GM23338 (cell line): ENCODE results near the gene SDC1. TPM values are rescaled to one million over a fixed set of nuclear protein-coding genes. Genes with fewer than 3 reads are reported as not detected.

Source experiments
- ATAC-seq: fragments of 200-7000 bp; cut with Tn5 transposase; 3 replicates; pipeline ENCODE4 v1.9.1; 2020
- DNase-seq: peaks from one replicate; pipeline ENCODE4 v3.0.0-alpha.2; 2015; ENCODE audit warnings: low spot score
- H2AFZ ChIP-seq: fragments of 200-600 bp; sonication (generic); 2 replicates; pipeline ENCODE4 v1.8.0; 2016; ENCODE audit warnings: antibody characterized with exemption, mild to moderate bottlenecking, moderate library complexity
- H3F3A ChIP-seq: fragments of 200-600 bp; sonication (generic); replicated peaks from 2 replicates; pipeline ENCODE4 v1.8.0; 2017; ENCODE audit warnings: antibody characterized with exemption, mixed run types, low read depth
- H3K27ac ChIP-seq: fragments of 200-600 bp; sonication (generic); 2 replicates; pipeline ENCODE4 v1.6.1; 2016; ENCODE audit warnings: low read depth
- H3K27me3 ChIP-seq: fragments of 200-600 bp; sonication (generic); 2 replicates; pipeline ENCODE4 v1.8.0; 2016; ENCODE audit warnings: mild to moderate bottlenecking, mixed run types, moderate library complexity; ENCODE audit not compliant: insufficient read depth
- H3K36me3 ChIP-seq: fragments of 200-600 bp; sonication (generic); 2 replicates; pipeline ENCODE4 v1.8.0; 2016; ENCODE audit warnings: mild to moderate bottlenecking; ENCODE audit not compliant: insufficient read depth
- H3K4me1 ChIP-seq: fragments of 200-600 bp; sonication (generic); 2 replicates; pipeline ENCODE4 v1.8.0; 2016; ENCODE audit warnings: mild to moderate bottlenecking, moderate library complexity; ENCODE audit not compliant: insufficient read depth
- H3K4me2 ChIP-seq: fragments of 200-600 bp; sonication (generic); 2 replicates; pipeline ENCODE4 v1.7.1; 2017; ENCODE audit warnings: mixed run types
- H3K4me3 ChIP-seq: fragments of 200-600 bp; sonication (generic); 2 replicates; pipeline ENCODE4 v1.6.1; 2016; ENCODE audit warnings: mixed run types
- H3K79me2 ChIP-seq: fragments of 200-600 bp; sonication (generic); replicated peaks from 2 replicates; pipeline ENCODE4 v1.8.0; 2017; ENCODE audit warnings: mild to moderate bottlenecking; ENCODE audit not compliant: insufficient read depth
- H3K9me2 ChIP-seq: fragments of 200-600 bp; sonication (generic); 2 replicates; pipeline ENCODE4 v1.8.0; 2017; ENCODE audit not compliant: insufficient read depth
- H4K20me1 ChIP-seq: fragments of 200-600 bp; sonication (generic); replicated peaks from 2 replicates; pipeline ENCODE4 v1.8.0; 2017; ENCODE audit warnings: mild to moderate bottlenecking; ENCODE audit not compliant: insufficient read depth
- H3K27ac Mint-ChIP-seq: 2 replicates; pipeline ENCODE4 v1.8.0; 2020; ENCODE audit warnings: inconsistent platforms, mild to moderate bottlenecking, moderate library complexity, mixed read lengths
- H3K27me3 Mint-ChIP-seq: 3 replicates; pipeline ENCODE4 v1.8.0; 2022; ENCODE audit warnings: low read depth, mild to moderate bottlenecking, moderate library complexity, mixed read lengths, inconsistent platforms; ENCODE audit not compliant: insufficient read depth, poor library complexity
- H3K36me3 Mint-ChIP-seq: 3 replicates; pipeline ENCODE4 v1.8.0; 2021; ENCODE audit warnings: low read depth, mild to moderate bottlenecking, inconsistent platforms, moderate library complexity, mixed read lengths
- H3K4me1 Mint-ChIP-seq: 3 replicates; pipeline ENCODE4 v1.8.0; 2020; ENCODE audit warnings: mild to moderate bottlenecking, inconsistent platforms, mixed read lengths
- H3K4me3 Mint-ChIP-seq: 3 replicates; pipeline ENCODE4 v1.8.0; 2021; ENCODE audit warnings: moderate library complexity, mild to moderate bottlenecking, inconsistent platforms, mixed read lengths
- H3K9me3 Mint-ChIP-seq: 3 replicates; pipeline ENCODE4 v1.8.0; 2020; ENCODE audit warnings: moderate library complexity, mild to moderate bottlenecking, inconsistent platforms, mixed read lengths
- CREB1 ChIP-seq: fragments of 250-450 bp; sonication (Bioruptor Pico); IDR thresholded peaks from 2 replicates; pipeline ENCODE4 v1.5.0; 2020; ENCODE audit warnings: low read depth, mild to moderate bottlenecking, moderate library complexity
- CTCF ChIP-seq, 2 experiments: fragments of 200-600 bp in 1 of 2; sonication (generic) in 1 of 2; conservative IDR thresholded peaks; 2 replicates each; pipeline versions ENCODE4 v1.5.1 to v1.6.1; 2016 to 2017; ENCODE audit warnings: antibody characterized with exemption in 2 of 2, low read depth in 2 of 2, mild to moderate bottlenecking in 2 of 2, moderate library complexity in 1 of 2
- ETS1 ChIP-seq: IDR thresholded peaks from 2 replicates; pipeline ENCODE4 v1.6.1; 2016; ENCODE audit warnings: antibody characterized with exemption
- EZH2 ChIP-seq: fragments of 200-600 bp; sonication (generic); IDR thresholded peaks from one replicate; pipeline ENCODE4 v1.8.0; 2017; ENCODE audit warnings: antibody characterized with exemption, mild to moderate bottlenecking, low read depth; ENCODE audit not compliant: unreplicated experiment
- EZH2phosphoT487 ChIP-seq: fragments of 200-600 bp; sonication (generic); IDR thresholded peaks from one replicate; pipeline ENCODE4 v1.8.1; 2018; ENCODE audit warnings: antibody characterized with exemption; ENCODE audit not compliant: unreplicated experiment
- NANOG ChIP-seq: IDR thresholded peaks from 2 replicates; pipeline ENCODE4 v1.6.1; 2016; ENCODE audit warnings: antibody characterized with exemption, borderline replicate concordance
- POLR2AphosphoS5 ChIP-seq: IDR thresholded peaks from 2 replicates; pipeline ENCODE4 v1.6.1; 2016; ENCODE audit warnings: antibody characterized with exemption, low read depth
- STAT1 ChIP-seq: IDR thresholded peaks from one replicate; pipeline ENCODE4 v1.6.1; 2016; ENCODE audit warnings: antibody characterized with exemption; ENCODE audit not compliant: unreplicated experiment
- ZNF114 ChIP-seq: fragments of 250-450 bp; sonication (Bioruptor Pico); IDR thresholded peaks from 2 replicates; pipeline ENCODE4 v1.5.0; 2020; ENCODE audit warnings: mild to moderate bottlenecking, moderate library complexity
- ZNF331 ChIP-seq: fragments of 250-450 bp; sonication (Bioruptor Pico); IDR thresholded peaks from 2 replicates; pipeline ENCODE4 v1.5.0; 2020; ENCODE audit warnings: low read depth, mild to moderate bottlenecking, moderate library complexity
- ZNF462 ChIP-seq: fragments of 250-450 bp; sonication (Bioruptor Pico); IDR thresholded peaks from 2 replicates; pipeline ENCODE4 v1.5.0; 2020; ENCODE audit warnings: mild to moderate bottlenecking, moderate library complexity
- polyA plus RNA-seq: library from polyadenylated mRNA; unstranded; fragments of >200 nt; fragmentation: Nextera tagmentation; extraction: Ambion mirVana; gene quantifications from 2 replicates; pipeline ENCODE4 v1.2.1, GENCODE V29; 2016
- total RNA-seq: library from RNA; depleted of rRNA; stranded (reverse); fragments of >200 nt; shearing (Covaris generic); gene quantifications from 2 replicates; pipeline ENCODE4 v1.2.3, GENCODE V29; 2014

The SDC1 gene
- total and polyA plus RNA-seq, 2 experiments from 2014 or later, result 16.6 to 43.0 TPM

GRCh38 chr2:20222014-20222768 is 2.7 kb downstream of the SDC1 start:
- Histone ChIP-seq H3K79me2 (peaks cover 58% of the 10 kb centered on the region), H3F3A (peaks cover 12% of the 10 kb centered on the region), H3K9me2 (no peaks in the 10 kb centered on the region), H3K36me3 (no peaks in the 10 kb centered on the region), H3K4me1 (peaks cover 21% of the 10 kb centered on the region), H2AFZ (no peak overlapping the region), H3K27me3 (peaks cover 5% of the 10 kb centered on the region; the same call in 1 of the 2 replicates), H3K4me2 (peak overlapping the region; percentile 94), H3K4me3 (peak overlapping the region; percentile 85; the same call in 1 of the 2 replicates), H4K20me1 (peaks cover 7% of the 10 kb centered on the region; the same call in 1 of the 2 replicates), H3K27ac (0 out of 2 replicates have a peak overlapping the region, but pooled peaks have one; percentile 32)
- peaks cover 18% of the 10 kb centered on the region for H3K27me3 Mint-ChIP-seq
- no peak for DNase-seq
- H3K4me3 Mint-ChIP-seq, result peak overlapping the region; percentile 76
- peak overlapping the region; percentile 67 for H3K27ac Mint-ChIP-seq
- peaks cover 16% of the 10 kb centered on the region; the same call in 2 of the 3 replicates for H3K36me3 Mint-ChIP-seq
- H3K9me3 Mint-ChIP-seq, result peaks cover 3% of the 10 kb centered on the region; the same call in 1 of the 3 replicates
- no peak for ATAC-seq
- peaks cover 33% of the 10 kb centered on the region for H3K4me1 Mint-ChIP-seq
- TF ChIP-seq POLR2AphosphoS5 (no peak), EZH2phosphoT487 (no peak), ZNF462 (CRISPR knock-in tag) (no peak), ZNF331 (CRISPR knock-in tag) (no peak), NANOG (no peak), ZNF114 (CRISPR knock-in tag) (no peak), STAT1 (no peak), CTCF (conservative IDR thresholded peaks at IDR 0.05; ENCODE audit: low read depth in 2 of 2) (no peak), EZH2 (no peak), CREB1 (CRISPR knock-in tag) (no peak), ETS1 (no peak)
